Tibial artery (tissue), 4 donors: Measurements from ENCODE around the gene CERK.

ENCODE experiments used
- DNase-seq, 2 donors: peaks; one replicate each; pipeline ENCODE4 v3.0.0-alpha.2; 2019
- H3K27ac ChIP-seq, 2 donors: fragments of 200-600 bp; sonication (generic) in 1 of 2; 1 replicate in 1 of 2; 2 replicates in 1 of 2; pipeline ENCODE4 v1.5.1; 2018 to 2019; ENCODE audit warnings: mild to moderate bottlenecking in 1 of 2
- H3K27me3 ChIP-seq, 2 donors: fragments of 200-600 bp; sonication (generic) in 1 of 2; one replicate each; pipeline versions ENCODE4 v1.5.1 to v1.6.0; 2016 to 2019
- H3K36me3 ChIP-seq, 3 donors: fragments of 200-600 bp; sonication (generic) in 2 of 3; one replicate each; pipeline ENCODE4 v1.5.1; 2016 to 2019; ENCODE audit warnings: mild to moderate bottlenecking in 2 of 3
- H3K4me1 ChIP-seq, 4 donors: fragments of 200-600 bp; sonication (generic) in 2 of 4; 1 replicate in 3 of 4; 2 replicates in 1 of 4; pipeline ENCODE4 v1.5.1; 2016 to 2019
- H3K4me3 ChIP-seq, 2 donors: fragments of 200-600 bp; sonication (generic) in 1 of 2; 1 replicate in 1 of 2; 2 replicates in 1 of 2; pipeline ENCODE4 v1.5.1; 2018 to 2019; ENCODE audit warnings: mild to moderate bottlenecking in 2 of 2
- H3K9me3 ChIP-seq, 3 donors: fragments of 200-600 bp; sonication (generic) in 1 of 3; one replicate each; pipeline ENCODE4 v1.5.1; 2016 to 2019
- intact Hi-C: fragments of 100-400 bp; cut with DNase I; formaldehyde crosslinking; loops from one replicate; pipeline ENCODE4 v1.15.0; 2023; ENCODE audit warnings: low total_unique reads
- TF ChIP-seq, protein P1 (sequence below), 2 experiments: fragments of 200-600 bp in 1 of 2; fragments of 450-650 bp in 1 of 2; IDR thresholded peaks; one replicate each; pipeline ENCODE4 v1.5.1; 2017 to 2019; ENCODE audit warnings: antibody characterized with exemption in 2 of 2, mild to moderate bottlenecking in 1 of 2, moderate library complexity in 1 of 2

Gene CERK

DNA sequence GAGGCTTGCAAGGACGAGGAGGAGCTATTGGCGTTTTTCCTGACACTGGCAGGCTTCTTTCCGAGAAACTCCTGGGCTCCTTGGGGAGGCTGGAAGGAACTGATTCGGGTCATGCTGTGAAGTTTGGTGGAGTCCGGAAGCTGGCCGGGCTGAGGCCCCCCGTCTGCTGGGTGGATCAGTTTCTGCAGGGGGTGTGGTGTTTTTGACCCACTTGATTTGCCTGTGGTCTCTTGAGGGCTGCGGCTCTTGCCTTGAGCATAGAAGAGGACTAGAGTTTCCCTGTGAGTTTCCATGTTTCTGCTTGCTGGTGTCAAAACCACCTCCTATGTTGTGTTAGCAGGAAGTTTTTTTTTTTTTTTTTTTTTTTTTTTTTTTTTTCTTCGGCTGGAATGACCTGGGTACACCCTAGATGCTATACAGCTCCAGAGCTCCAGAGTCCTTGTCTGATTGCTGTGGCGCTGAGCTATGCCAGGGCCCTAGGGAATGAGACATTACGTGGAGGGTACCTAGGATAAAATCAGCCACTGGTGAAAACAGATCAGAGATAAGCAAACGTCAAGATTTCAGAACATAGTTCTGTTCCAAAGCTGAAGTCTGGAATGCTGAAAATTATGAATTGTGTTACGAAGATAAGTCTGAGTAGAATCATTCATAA is 25.1 kb upstream of the CERK start:
- no peaks in the 10 kb centered on the region for H3K9me3 ChIP-seq
- H3K27ac ChIP-seq = peak overlapping the region; percentile 97
- intact Hi-C loops = no loop called here
- peak; percentile 56 to 82 for DNase-seq
- no peaks in the 10 kb centered on the region for H3K36me3 ChIP-seq
- H3K27me3 ChIP-seq = no peaks in the 10 kb centered on the region
- H3K4me3 ChIP-seq = peak overlapping the region; percentile 81 to 91
- TF ChIP-seq, protein P1, sequence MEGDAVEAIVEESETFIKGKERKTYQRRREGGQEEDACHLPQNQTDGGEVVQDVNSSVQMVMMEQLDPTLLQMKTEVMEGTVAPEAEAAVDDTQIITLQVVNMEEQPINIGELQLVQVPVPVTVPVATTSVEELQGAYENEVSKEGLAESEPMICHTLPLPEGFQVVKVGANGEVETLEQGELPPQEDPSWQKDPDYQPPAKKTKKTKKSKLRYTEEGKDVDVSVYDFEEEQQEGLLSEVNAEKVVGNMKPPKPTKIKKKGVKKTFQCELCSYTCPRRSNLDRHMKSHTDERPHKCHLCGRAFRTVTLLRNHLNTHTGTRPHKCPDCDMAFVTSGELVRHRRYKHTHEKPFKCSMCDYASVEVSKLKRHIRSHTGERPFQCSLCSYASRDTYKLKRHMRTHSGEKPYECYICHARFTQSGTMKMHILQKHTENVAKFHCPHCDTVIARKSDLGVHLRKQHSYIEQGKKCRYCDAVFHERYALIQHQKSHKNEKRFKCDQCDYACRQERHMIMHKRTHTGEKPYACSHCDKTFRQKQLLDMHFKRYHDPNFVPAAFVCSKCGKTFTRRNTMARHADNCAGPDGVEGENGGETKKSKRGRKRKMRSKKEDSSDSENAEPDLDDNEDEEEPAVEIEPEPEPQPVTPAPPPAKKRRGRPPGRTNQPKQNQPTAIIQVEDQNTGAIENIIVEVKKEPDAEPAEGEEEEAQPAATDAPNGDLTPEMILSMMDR (IDR thresholded peaks at IDR 0.05) = no peak
- peaks cover 0 to 53% (median 25%) of the 10 kb centered on the region in 4 donors for H3K4me1 ChIP-seq

DNA sequence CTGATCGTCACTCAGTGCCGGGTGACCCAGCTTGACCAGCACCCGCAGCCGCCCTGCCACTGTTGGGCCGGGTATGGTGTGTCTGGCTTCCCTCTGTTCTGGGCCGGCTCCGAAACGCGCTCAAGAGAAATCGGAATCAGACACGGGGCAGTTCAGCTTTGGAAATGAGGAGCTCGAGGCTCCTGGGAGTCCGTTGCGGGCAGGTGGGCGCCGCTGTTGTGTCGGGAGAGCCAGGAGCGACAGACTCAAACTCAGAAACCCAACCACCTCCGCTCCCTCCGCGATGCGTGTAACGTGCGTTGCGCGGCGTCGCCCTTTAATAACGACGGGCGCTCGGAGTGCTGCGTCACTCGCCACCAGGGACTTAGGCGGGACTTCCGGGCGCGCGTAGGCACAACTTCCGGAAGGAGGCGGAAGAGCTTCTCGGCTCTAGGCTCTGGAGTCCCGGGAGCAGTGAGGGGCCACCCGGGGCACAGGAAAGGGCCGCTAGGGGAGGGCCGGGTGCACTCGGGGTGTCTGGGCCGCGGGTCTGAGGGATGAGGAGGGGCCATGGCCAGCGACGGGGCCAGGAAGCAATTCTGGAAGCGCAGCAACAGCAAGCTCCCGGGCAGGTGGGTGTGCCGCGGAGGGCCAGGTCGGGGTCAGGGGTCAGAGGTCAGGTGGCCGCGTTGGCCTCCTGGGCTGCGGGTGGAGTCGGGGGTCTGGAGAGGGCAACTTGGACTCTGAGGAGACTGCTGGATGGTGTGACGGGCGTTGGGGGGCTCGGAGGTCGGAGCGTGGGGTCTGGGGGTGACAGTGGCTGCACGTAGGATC is 24.4 kb upstream of the CERK start, which contains the start of gene TBC1D22A:
Gene TBC1D22A, plus strand, starts transcription at position 413 of the 813 bp plus-strand sequence. Its CDS starts 137 bp downstream, at position 550.
- Histone ChIP-seq H3K36me3 (no peaks in the 10 kb centered on the region), H3K27ac (peak within 1 kb of the TSS; percentile 97), H3K4me3 (peak within 1 kb of the TSS; percentile 81 to 91), H3K9me3 (no peaks in the 10 kb centered on the region), H3K27me3 (no peaks in the 10 kb centered on the region), H3K4me1 (peaks cover 0 to 46% (median 25%) of the 10 kb centered on the region in 4 donors)
- TF ChIP-seq, protein P1 (IDR thresholded peaks at IDR 0.05) = peak; percentile 10 to 32
- intact Hi-C loops = no loop called here
- peak; percentile 92 to 96 for DNase-seq

DNA sequence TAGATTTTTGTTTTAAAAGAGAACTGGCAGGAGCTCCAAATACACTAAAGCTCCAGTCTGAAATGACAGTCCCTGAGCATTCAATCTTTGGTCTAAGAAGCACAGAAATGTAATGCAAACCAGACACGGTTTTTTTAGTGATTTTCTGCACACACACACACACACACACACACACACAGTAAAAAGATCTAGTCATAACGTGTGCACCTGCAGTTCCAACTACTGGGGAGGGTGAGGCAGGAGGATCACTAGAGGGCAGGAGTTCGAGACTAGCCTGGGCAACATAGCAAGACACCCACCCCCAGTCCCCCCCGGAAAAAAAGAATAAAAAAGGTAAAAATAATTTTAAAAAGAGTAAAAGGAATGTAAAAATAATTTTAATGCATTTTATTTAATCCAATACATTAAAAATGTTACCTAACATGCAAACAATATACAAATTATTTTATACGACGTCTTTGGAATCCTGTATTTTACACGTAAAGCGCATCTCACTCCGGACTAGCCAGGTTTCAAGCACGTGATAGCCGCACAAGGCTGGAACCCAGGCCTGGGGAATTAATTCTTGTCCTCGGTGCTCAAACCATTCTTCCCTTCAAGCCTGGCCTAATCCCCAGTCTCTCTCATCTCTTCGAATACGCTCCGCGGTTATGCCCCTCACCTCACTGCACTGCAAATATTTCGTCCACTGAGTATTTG is 23.6 kb upstream of the CERK start:
- H3K27me3 ChIP-seq = no peaks in the 10 kb centered on the region
- intact Hi-C loops = no loop called here
- peak overlapping the region; percentile 81 to 91 for H3K4me3 ChIP-seq

DNA sequence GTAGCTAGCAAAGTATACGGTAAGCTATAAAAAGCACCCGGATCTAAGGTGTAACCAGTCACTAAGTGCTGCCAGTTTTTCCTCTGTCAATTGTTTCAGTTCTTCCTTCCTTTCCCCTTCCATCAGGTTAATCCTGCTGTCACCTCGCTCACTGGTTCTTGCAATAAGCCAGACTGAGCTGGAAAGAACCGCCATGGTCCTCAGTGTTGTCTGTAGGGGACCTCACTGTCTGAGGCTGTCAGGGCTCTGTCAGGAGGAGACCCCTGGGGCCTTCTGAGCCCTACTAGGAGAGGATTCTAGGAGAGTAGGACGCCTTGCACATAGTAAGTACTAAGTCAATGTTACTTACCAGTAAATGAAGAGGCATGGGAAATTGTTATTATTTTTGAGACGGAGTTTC is 23.0 kb upstream of the CERK start:
- Histone ChIP-seq H3K4me3 (peak overlapping the region in 1 of 2 donors; percentile 81), H3K9me3 (no peaks in the 10 kb centered on the region), H3K27ac (peak overlapping the region in 1 of 2 donors; percentile 97), H3K36me3 (no peaks in the 10 kb centered on the region), H3K4me1 (peaks cover 0 to 33% (median 22%) of the 10 kb centered on the region in 4 donors), H3K27me3 (no peaks in the 10 kb centered on the region)
- TF ChIP-seq, protein P1 (IDR thresholded peaks at IDR 0.05) = no peak
- DNase-seq = no peak
- intact Hi-C loops = no loop called here

More for the DNA sequence above, 23.6 kb upstream of the CERK start:
- TF ChIP-seq, protein P1 (IDR thresholded peaks at IDR 0.05) = no peak
- Histone ChIP-seq H3K4me1 (peaks cover 0 to 38% (median 23%) of the 10 kb centered on the region in 4 donors), H3K9me3 (no peaks in the 10 kb centered on the region), H3K27ac (peak overlapping the region; percentile 97), H3K36me3 (no peaks in the 10 kb centered on the region)
- DNase-seq = no peak

DNA sequence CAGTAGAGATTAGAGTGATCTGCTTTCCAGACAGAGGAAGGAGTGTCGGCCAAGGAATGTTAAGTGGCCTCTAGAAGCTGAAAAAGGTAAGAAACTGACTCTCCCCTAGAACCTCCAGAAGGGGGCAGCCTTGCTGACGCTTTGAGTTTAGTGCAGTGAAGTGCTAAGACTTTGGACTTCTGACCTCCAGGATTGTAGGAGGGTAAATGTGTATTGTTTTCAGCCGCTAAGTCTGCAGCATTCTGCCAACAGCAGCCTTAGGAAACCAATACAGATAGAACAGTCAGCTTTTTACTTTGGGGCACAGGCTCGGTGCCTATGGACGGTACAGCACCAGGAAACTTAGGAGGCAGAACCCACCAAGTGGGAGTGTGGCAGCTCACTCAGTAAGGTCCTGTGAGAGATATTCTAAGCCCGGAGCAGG is 20.8 kb upstream of the CERK start:
- no peak overlapping the region for H3K27ac ChIP-seq
- no peak overlapping the region for H3K4me3 ChIP-seq
- no peaks in the 10 kb centered on the region for H3K9me3 ChIP-seq
- no peaks in the 10 kb centered on the region for H3K27me3 ChIP-seq
- no peaks in the 10 kb centered on the region for H3K36me3 ChIP-seq
- peaks cover 4 to 33% (median 25%) of the 10 kb centered on the region in 4 donors for H3K4me1 ChIP-seq
- no peak for DNase-seq
- TF ChIP-seq, protein P1 (IDR thresholded peaks at IDR 0.05) = peak; percentile 26 to 44
- intact Hi-C loops = no loop called here
